HepG2 (cell line): ENCODE measurements around the gene NKAIN4. TPM values are rescaled to one million over a fixed set of nuclear protein-coding genes. Genes with fewer than 3 reads are reported as not detected.

Experiments used
- ATAC-seq: fragments of 200-7000 bp; cut with Tn5 transposase; 3 replicates; pipeline ENCODE4 v1.9.1; 2020; ENCODE audit warnings: mild to moderate bottlenecking, moderate library complexity
- BruUV-seq: library from RNA; stranded (reverse); fragments of 400-500 nt; replicated peaks from 2 replicates; lab custom pipeline; 2021; lab: Mats Ljungman, UMichigan
- CTCF ChIA-PET: fragments of 300-600 bp; formaldehyde crosslinking; extraction: SDS; loops from one replicate; lab custom pipeline; 2021; ENCODE audit warnings: low total read pairs, inconsistent platforms, low intra/inter-chr PET ratio; lab: Yijun Ruan, JAX
- POLR2A ChIA-PET: fragments of 350-600 bp; sonication (Branson Sonifier 250); formaldehyde crosslinking; loops from one replicate; lab custom pipeline; 2020; ENCODE audit warnings: antibody characterized with exemption, inconsistent platforms; lab: Yijun Ruan, JAX
- DNase-seq: peaks from one replicate; pipeline ENCODE4 v3.0.0-alpha.2; 2015; ENCODE audit warnings: low spot score
- FAIRE-seq: peaks from 3 replicates; lab custom pipeline; 2011; peaks lifted over from hg19 to GRCh38; lab: Jason Lieb, UNC
- H2AFZ ChIP-seq: one replicate; pipeline ENCODE4 v1.6.1; 2011; ENCODE audit warnings: low read length, inconsistent platforms
- H3K27ac ChIP-seq: fragments of 300-600 bp; 3 replicates; pipeline ENCODE4 v1.8.0; 2011; ENCODE audit warnings: mixed run types, mild to moderate bottlenecking, mixed read lengths, low read length, inconsistent platforms; ENCODE audit not compliant: insufficient read depth; ENCODE audit errors: extremely low read length
- H3K27me3 ChIP-seq, 2 experiments: fragments of 200-600 bp in 1 of 2; 2 replicates in 1 of 2; 3 replicates in 1 of 2; pipeline versions ENCODE4 v1.6.0 to v1.8.0; 2011; ENCODE audit warnings: low read length in 2 of 2, mild to moderate bottlenecking in 2 of 2, moderate library complexity in 2 of 2, inconsistent platforms in 1 of 2; ENCODE audit not compliant: insufficient read depth in 2 of 2, control insufficient read depth in 1 of 2
- H3K36me3 ChIP-seq, 2 experiments: fragments of 200-600 bp in 1 of 2; replicated peaks in 1 of 2; 2 replicates in 1 of 2; 3 replicates in 1 of 2; pipeline versions ENCODE4 v1.5.1 to v1.8.0; 2011; ENCODE audit warnings: low read length in 2 of 2, inconsistent platforms in 1 of 2; ENCODE audit not compliant: insufficient read depth in 2 of 2, control insufficient read depth in 1 of 2
- H3K4me1 ChIP-seq: 2 replicates; pipeline ENCODE4 v1.5.1; 2012; ENCODE audit warnings: low read length, inconsistent platforms; ENCODE audit not compliant: insufficient read depth
- H3K4me2 ChIP-seq: 2 replicates; pipeline ENCODE4 v1.6.0; 2011; ENCODE audit warnings: low read depth, low read length, inconsistent platforms
- H3K4me3 ChIP-seq, 3 experiments: fragments of 200-600 bp in 1 of 3; sonication (generic), shearing (Covaris generic) in 1 of 3; replicated peaks in 1 of 3; 2 replicates each; pipeline ENCODE4 v1.5.1; 2011 to 2016; ENCODE audit warnings: low read length in 3 of 3, inconsistent platforms in 2 of 3, low read depth in 2 of 3, mild to moderate bottlenecking in 2 of 3, control low read depth in 1 of 3, mixed read lengths in 1 of 3; ENCODE audit not compliant: insufficient read depth in 1 of 3
- H3K79me2 ChIP-seq: one replicate; pipeline ENCODE4 v1.6.1; 2011; ENCODE audit warnings: low read length, inconsistent platforms; ENCODE audit not compliant: insufficient read depth
- H3K9ac ChIP-seq: 2 replicates; pipeline ENCODE4 v1.6.0; 2011; ENCODE audit warnings: mild to moderate bottlenecking, low read depth, low read length, inconsistent platforms; ENCODE audit not compliant: insufficient read depth
- H3K9me3 ChIP-seq: 2 replicates; pipeline ENCODE4 v1.5.1; 2012; ENCODE audit warnings: mild to moderate bottlenecking, low read length
- H4K20me1 ChIP-seq: 2 replicates; pipeline ENCODE4 v1.6.0; 2011; ENCODE audit warnings: inconsistent platforms, mild to moderate bottlenecking, low read length, moderate library complexity; ENCODE audit not compliant: insufficient read depth
- AHDC1 ChIP-seq: sonication (generic); formaldehyde crosslinking; IDR thresholded peaks from 2 replicates; pipeline ENCODE4 v1.5.1; 2020; ENCODE audit warnings: mild to moderate bottlenecking, missing genetic modification reagents, borderline replicate concordance
- ATRX ChIP-seq: sonication (generic); formaldehyde crosslinking; IDR thresholded peaks from 2 replicates; pipeline ENCODE4 v1.4.0; 2020; ENCODE audit warnings: missing genetic modification reagents, borderline replicate concordance
- CENPT ChIP-seq: sonication (generic); formaldehyde crosslinking; IDR thresholded peaks from 2 replicates; pipeline ENCODE4 v1.8.0; 2022; ENCODE audit warnings: low read depth, mild to moderate bottlenecking, moderate library complexity, missing genetic modification reagents
- FOSL1 ChIP-seq: sonication (generic); formaldehyde crosslinking; IDR thresholded peaks from 2 replicates; pipeline ENCODE4 v1.9.0; 2021; ENCODE audit warnings: missing genetic modification reagents, borderline replicate concordance
- FOXC1 ChIP-seq: sonication (generic); formaldehyde crosslinking; IDR thresholded peaks from 2 replicates; pipeline ENCODE4 v1.8.0; 2022; ENCODE audit warnings: mild to moderate bottlenecking, missing genetic modification reagents, borderline replicate concordance
- MEIS2 ChIP-seq: sonication (generic); formaldehyde crosslinking; IDR thresholded peaks from 2 replicates; pipeline ENCODE4 v1.9.0; 2021; ENCODE audit warnings: mild to moderate bottlenecking, missing genetic modification reagents
- MTF2 ChIP-seq: sonication (generic); formaldehyde crosslinking; IDR thresholded peaks from 2 replicates; pipeline ENCODE4 v1.5.0; 2020; ENCODE audit warnings: missing genetic modification reagents, borderline replicate concordance
- MZF1 ChIP-seq: sonication (generic); formaldehyde crosslinking; IDR thresholded peaks from 2 replicates; pipeline ENCODE4 v1.8.1; 2023; ENCODE audit warnings: mild to moderate bottlenecking, missing genetic modification reagents, borderline replicate concordance
- PCBP1 ChIP-seq: fragments of 200-400 bp; formaldehyde crosslinking; IDR thresholded peaks from 2 replicates; pipeline ENCODE4 v1.6.1; 2017; ENCODE audit warnings: mild to moderate bottlenecking, low read depth, low read length, borderline replicate concordance
- SKI ChIP-seq: fragments of 450-650 bp; IDR thresholded peaks from one replicate; pipeline ENCODE4 v1.6.1; 2018; ENCODE audit warnings: mild to moderate bottlenecking; ENCODE audit not compliant: partially characterized antibody
- ZBTB7B ChIP-seq: sonication (generic); formaldehyde crosslinking; IDR thresholded peaks from 2 replicates; pipeline ENCODE4 v1.4.0; 2020; ENCODE audit warnings: missing genetic modification reagents
- ZNF143 ChIP-seq: sonication (generic); formaldehyde crosslinking; IDR thresholded peaks from 2 replicates; pipeline ENCODE4 v1.4.0; 2020; ENCODE audit warnings: missing genetic modification reagents
- ZNF224 ChIP-seq: sonication (generic); formaldehyde crosslinking; IDR thresholded peaks from 2 replicates; pipeline ENCODE4 v1.5.0; 2020; ENCODE audit warnings: mild to moderate bottlenecking, missing genetic modification reagents
- ZNF724P ChIP-seq: sonication (generic); formaldehyde crosslinking; IDR thresholded peaks from 2 replicates; pipeline ENCODE4 v1.8.0; 2022; ENCODE audit warnings: missing genetic modification reagents, borderline replicate concordance
- WGBS: methylation state at CpG from one replicate; pipeline ENCODE4 v1.1.6; 2017; ENCODE audit warnings: low lambda C conversion rate; 5-methylcytosine and 5-hydroxymethylcytosine counted together
- in situ Hi-C: cut with HindIII; loops from 2 replicates; pipeline ENCODE4 v1.10.0; 2017; ENCODE audit warnings: low pct_unique_long_range_greater_than_20kb; ENCODE audit not compliant: extremely low pct_ligation_motif_present
- intact Hi-C: fragments of 100-400 bp; cut with micrococcal nuclease; formaldehyde crosslinking; loops from one replicate; pipeline ENCODE4 v1.10.0; 2022; ENCODE audit not compliant: unreplicated experiment
- polyA plus RNA-seq, 8 experiments: library from polyadenylated mRNA; depleted of rRNA in 3 of 8; stranded (reverse) in 7 of 8; unstranded in 1 of 8; fragments of >200 nt; fragmentation: Illumina TruSeq in 4 of 8; extraction: Trizol in 4 of 8; gene quantifications; 2 replicates each; pipeline versions ENCODE4 v1.2.1 to v1.2.3, GENCODE V29; 2011 to 2016; ENCODE audit warnings: low read depth in 4 of 8, missing spikeins in 1 of 8, mixed read lengths in 1 of 8; ENCODE audit not compliant: insufficient read depth in 1 of 8
- total RNA-seq, 5 experiments: library from RNA; depleted of rRNA; stranded (reverse); fragments of >200 nt; fragmentation: Illumina TruSeq; extraction: Trizol; gene quantifications; 2 replicates each; pipeline ENCODE4 v1.2.3, GENCODE V29; 2016; ENCODE audit warnings: low read depth in 1 of 5
- TF ChIP-seq, protein P1 (sequence below): IDR thresholded peaks from 2 replicates; pipeline ENCODE4 v1.6.1; 2016; ENCODE audit warnings: low read depth

NKAIN4 gene
- total and polyA plus RNA-seq, 2 of the 13 experiments (the other 11 are each of a cell fraction or from before 2014, with no cell fraction given): not detected

- Histone ChIP-seq H3K4me1 (peaks cover 27% of the 10 kb centered on the region), H3K4me2 (no peak overlapping the region), H3K27ac (no peak overlapping the region), H3K9me3 (no peaks in the 10 kb centered on the region), H3K27me3 (peaks cover 16 to 78% of the 10 kb centered on the region in 2 experiments; a peak in 4 of 5 replicates), H3K36me3 (no peaks in the 10 kb centered on the region), H3K79me2 (no peaks in the 10 kb centered on the region), H4K20me1 (no peaks in the 10 kb centered on the region; the same call in 1 of the 2 replicates), H3K4me3 (no peak overlapping the region), H2AFZ (no peak overlapping the region), H3K9ac (no peak overlapping the region)
- ChIA-PET CTCF (no interaction called here), POLR2A (interaction anchor here (0.7 kb wide), 1 partner anchor 404 kb away, joined by 4 read pairs; no protein-coding TSS in a partner anchor)
- DNase-seq (no peak), FAIRE-seq (no peak), ATAC-seq (no peak)
- intact Hi-C loops (no loop called here), in situ Hi-C loops (no loop called here)
- BruUV-seq: no TSS peak
- WGBS: 31% methylated on average over 5 of the region's 5 CpGs
- TF ChIP-seq FOSL1 (CRISPR knock-in tag) (no peak), ZNF143 (CRISPR knock-in tag) (no peak), ZNF224 (no peak), CENPT (no peak), PCBP1 (no peak), ZNF724P (CRISPR knock-in tag) (no peak), MTF2 (CRISPR knock-in tag) (no peak), MEIS2 (CRISPR knock-in tag) (no peak), ATRX (CRISPR knock-in tag) (no peak), MZF1 (no peak), ZBTB7B (CRISPR knock-in tag) (no peak), SKI (no peak), AHDC1 (CRISPR knock-in tag) (no peak), FOXC1 (no peak)
- TF ChIP-seq, protein P1, sequence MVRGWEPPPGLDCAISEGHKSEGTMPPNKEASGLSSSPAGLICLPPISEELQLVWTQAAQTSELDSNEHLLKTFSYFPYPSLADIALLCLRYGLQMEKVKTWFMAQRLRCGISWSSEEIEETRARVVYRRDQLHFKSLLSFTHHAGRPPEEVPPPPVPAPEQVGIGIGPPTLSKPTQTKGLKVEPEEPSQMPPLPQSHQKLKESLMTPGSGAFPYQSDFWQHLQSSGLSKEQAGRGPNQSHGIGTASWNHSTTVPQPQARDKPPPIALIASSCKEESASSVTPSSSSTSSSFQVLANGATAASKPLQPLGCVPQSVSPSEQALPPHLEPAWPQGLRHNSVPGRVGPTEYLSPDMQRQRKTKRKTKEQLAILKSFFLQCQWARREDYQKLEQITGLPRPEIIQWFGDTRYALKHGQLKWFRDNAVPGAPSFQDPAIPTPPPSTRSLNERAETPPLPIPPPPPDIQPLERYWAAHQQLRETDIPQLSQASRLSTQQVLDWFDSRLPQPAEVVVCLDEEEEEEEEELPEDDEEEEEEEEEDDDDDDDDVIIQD (CRISPR knock-in tag): no peak
Measured at GRCh38 chr20:63227260-63227659, 27.0 kb downstream of the NKAIN4 start.
